SU-DHL-6 (cell line): ENCODE data around the gene TENT4A.

Experiments used
- EZH2phosphoT487 ChIP-seq: fragments of 200-600 bp; sonication (generic), shearing (Covaris generic); conservative IDR thresholded peaks from 2 replicates; pipeline ENCODE4 v1.6.1; 2018; ENCODE audit warnings: mild to moderate bottlenecking, antibody characterized with exemption, low read length, moderate library complexity, mixed read lengths
- TF ChIP-seq, protein P1 (sequence below): fragments of 200-600 bp; sonication (generic); IDR thresholded peaks from one replicate; pipeline ENCODE4 v1.5.1; 2017; ENCODE audit warnings: antibody characterized with exemption, mild to moderate bottlenecking, low read length, moderate library complexity; ENCODE audit not compliant: insufficient read depth, poor library complexity, severe bottlenecking

DNA sequence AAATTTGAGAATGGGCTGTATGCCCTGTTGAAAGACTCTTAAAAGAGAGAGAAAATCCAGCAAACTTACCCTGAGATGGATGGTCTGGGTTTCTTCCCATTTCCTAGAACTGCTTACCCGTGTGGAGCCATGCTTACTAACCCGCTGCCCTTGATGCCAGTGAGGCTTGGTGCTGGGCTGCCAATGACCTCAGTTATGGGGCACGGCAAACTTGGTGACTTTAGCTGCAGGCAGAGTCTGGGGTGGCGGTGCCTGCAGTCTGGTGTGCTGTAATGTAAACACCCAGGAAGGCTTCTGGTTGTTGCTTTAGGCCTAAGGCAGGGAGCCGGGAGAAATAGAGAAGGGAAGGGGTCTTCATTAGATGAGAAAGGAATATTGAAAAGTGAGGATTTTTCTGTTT, 7.3 kb upstream of the TENT4A start:
- TF ChIP-seq, protein P1, sequence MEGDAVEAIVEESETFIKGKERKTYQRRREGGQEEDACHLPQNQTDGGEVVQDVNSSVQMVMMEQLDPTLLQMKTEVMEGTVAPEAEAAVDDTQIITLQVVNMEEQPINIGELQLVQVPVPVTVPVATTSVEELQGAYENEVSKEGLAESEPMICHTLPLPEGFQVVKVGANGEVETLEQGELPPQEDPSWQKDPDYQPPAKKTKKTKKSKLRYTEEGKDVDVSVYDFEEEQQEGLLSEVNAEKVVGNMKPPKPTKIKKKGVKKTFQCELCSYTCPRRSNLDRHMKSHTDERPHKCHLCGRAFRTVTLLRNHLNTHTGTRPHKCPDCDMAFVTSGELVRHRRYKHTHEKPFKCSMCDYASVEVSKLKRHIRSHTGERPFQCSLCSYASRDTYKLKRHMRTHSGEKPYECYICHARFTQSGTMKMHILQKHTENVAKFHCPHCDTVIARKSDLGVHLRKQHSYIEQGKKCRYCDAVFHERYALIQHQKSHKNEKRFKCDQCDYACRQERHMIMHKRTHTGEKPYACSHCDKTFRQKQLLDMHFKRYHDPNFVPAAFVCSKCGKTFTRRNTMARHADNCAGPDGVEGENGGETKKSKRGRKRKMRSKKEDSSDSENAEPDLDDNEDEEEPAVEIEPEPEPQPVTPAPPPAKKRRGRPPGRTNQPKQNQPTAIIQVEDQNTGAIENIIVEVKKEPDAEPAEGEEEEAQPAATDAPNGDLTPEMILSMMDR = no peak
- no peak for TF ChIP-seq EZH2phosphoT487
